HG03432 (cell line): ENCODE data around the gene CCDC57.
"Not testable (repeated sequence)": the region's sequence is repeated elsewhere in the genome, so short reads cannot be mapped to it uniquely, and the experiment has no call there.

Experiments used
- ATAC-seq: cut with Tn5 transposase; IDR thresholded peaks from one replicate; pipeline ENCODE4 v1.9.1; 2021; ENCODE audit warnings: mild to moderate bottlenecking, moderate library complexity; ENCODE audit not compliant: unreplicated experiment

CCDC57 gene

GRCh38 chr17:82156284-82156925, 56.2 kb downstream of the CCDC57 start:
- ATAC-seq, result no peak

- ATAC-seq, result no peak
These were observed 57.0 kb downstream of the CCDC57 start for GRCh38 chr17:82155606-82156005.

- no peak for ATAC-seq
These were observed 57.7 kb downstream of the CCDC57 start for GRCh38 chr17:82154881-82155331.

- ATAC-seq, result peak; percentile 58
These were observed 58.8 kb downstream of the CCDC57 start for GRCh38 chr17:82153745-82154375.

- ATAC-seq, result no peak
These were observed 59.3 kb downstream of the CCDC57 start for GRCh38 chr17:82153295-82153691.

GRCh38 chr17:82152556-82153294, 59.9 kb downstream of the CCDC57 start:
- no peak for ATAC-seq

- no peak for ATAC-seq
These were observed 60.5 kb downstream of the CCDC57 start for GRCh38 chr17:82152114-82152513.

GRCh38 chr17:82151106-82151957, 61.3 kb downstream of the CCDC57 start:
- ATAC-seq, result no peak

- no peak for ATAC-seq
These were observed 63.1 kb downstream of the CCDC57 start for GRCh38 chr17:82149401-82150099.

GRCh38 chr17:82148997-82149396, 63.6 kb downstream of the CCDC57 start:
- no peak for ATAC-seq

GRCh38 chr17:82148011-82148410, 64.6 kb downstream of the CCDC57 start:
- no peak for ATAC-seq

- ATAC-seq, result no peak
These were observed 65.7 kb downstream of the CCDC57 start for GRCh38 chr17:82146663-82147654.

- no peak for ATAC-seq
These were observed 67.0 kb downstream of the CCDC57 start for GRCh38 chr17:82145550-82146155.

- ATAC-seq, result no peak
These were observed 69.3 kb downstream of the CCDC57 start for GRCh38 chr17:82143333-82143732.

- not testable (repeated sequence) for ATAC-seq
These were observed 72.7 kb downstream of the CCDC57 start for GRCh38 chr17:82139961-82140360.

GRCh38 chr17:82138511-82138992, 74.1 kb downstream of the CCDC57 start:
- no peak for ATAC-seq

GRCh38 chr17:82134101-82134500, 78.5 kb downstream of the CCDC57 start:
- ATAC-seq, result no peak

GRCh38 chr17:82133166-82133953, 79.3 kb downstream of the CCDC57 start:
- not testable (repeated sequence) for ATAC-seq
